Right lobe of liver (tissue), 6 donors: ENCODE measurements around the gene PREX1. TPM values are rescaled to one million over a fixed set of nuclear protein-coding genes. Genes with fewer than 3 reads are reported as not detected.
"Not testable (repeated sequence)": the region's sequence is repeated elsewhere in the genome, so short reads cannot be mapped to it uniquely, and the experiment has no call there.

Source experiments
- ATAC-seq, 4 donors: fragments of 200-7000 bp; cut with Tn5 transposase; one replicate each; pipeline ENCODE4 v1.9.1; 2020; ENCODE audit warnings: mild to moderate bottlenecking in 4 of 4, moderate library complexity in 4 of 4
- DNase-seq, 3 donors: peaks; one replicate each; pipeline ENCODE4 v3.0.0-alpha.2; 2020
- H3K27ac ChIP-seq, 3 donors: fragments of 200-600 bp; one replicate each; pipeline ENCODE4 v1.8.0; 2022
- H3K27me3 ChIP-seq, 2 donors: fragments of 200-600 bp; one replicate each; pipeline ENCODE4 v1.8.0; 2022
- H3K36me3 ChIP-seq, 4 donors: fragments of 200-600 bp; sonication (generic) in 1 of 4; one replicate each; pipeline versions ENCODE4 v1.5.1 to v1.8.0; 2017 to 2022; ENCODE audit warnings: control low read depth in 1 of 4
- H3K4me1 ChIP-seq, 4 donors: fragments of 200-600 bp; sonication (generic) in 1 of 4; one replicate each; pipeline versions ENCODE4 v1.5.1 to v1.8.0; 2017 to 2022; ENCODE audit warnings: control low read depth in 1 of 4
- H3K4me3 ChIP-seq, 3 donors: fragments of 200-600 bp; one replicate each; pipeline ENCODE4 v1.8.0; 2022
- H3K9me3 ChIP-seq, 4 donors: fragments of 200-600 bp; sonication (generic) in 1 of 4; one replicate each; pipeline versions ENCODE4 v1.5.1 to v1.8.0; 2017 to 2022; ENCODE audit warnings: control low read depth in 1 of 4
- CTCF ChIP-seq, 4 donors: fragments of 200-600 bp in 3 of 4; fragments of 450-650 bp in 1 of 4; IDR thresholded peaks; one replicate each; pipeline versions ENCODE4 v1.5.1 to v1.8.0; 2016 to 2022; ENCODE audit warnings: antibody characterized with exemption in 4 of 4, mild to moderate bottlenecking in 2 of 4
- POLR2A ChIP-seq: fragments of 450-650 bp; IDR thresholded peaks from one replicate; pipeline ENCODE4 v1.6.1; 2017; ENCODE audit warnings: antibody characterized with exemption, mild to moderate bottlenecking
- WGBS: methylation state at CpG from one replicate; pipeline ENCODE4 v1.1.6; 2018; ENCODE audit warnings: low coverage, low lambda C conversion rate; ENCODE audit not compliant: insufficient coverage; ENCODE audit errors: missing lambda C conversion rate; 5-methylcytosine and 5-hydroxymethylcytosine counted together
- intact Hi-C, 2 donors: fragments of 100-400 bp; cut with DNase I; formaldehyde crosslinking; loops; one replicate each; pipeline versions ENCODE4 v1.11.2 to v1.14.1; 2022
- total RNA-seq, 6 experiments: library from RNA; depleted of rRNA in 2 of 6; stranded (reverse); fragments of >200 nt in 2 of 6; fragmentation: NEBNext Ultra II Directional in 3 of 6; extraction: Animal tissue kit (Norgen Biotek cat#: 25700) in 3 of 6; gene quantifications; one replicate each; pipeline versions ENCODE4 v1.1.0 to v1.2.4, GENCODE V29; 2016 to 2023
- donor health status: DM: no; HTN: yes; CAD: no.
- donor health status: DM: no; HTN: no; CAD: no.
- donor health status: DM: no; HTN: no; CAD: no.
- donor health status: DM: no; HTN: yes; CAD: no.
- donor health status: DM: no; HTN: yes; CAD: no.

Gene PREX1
- total RNA-seq, 6 experiments from 2014 or later, result 4.4 to 11.1 (median 8.7) TPM

DNA sequence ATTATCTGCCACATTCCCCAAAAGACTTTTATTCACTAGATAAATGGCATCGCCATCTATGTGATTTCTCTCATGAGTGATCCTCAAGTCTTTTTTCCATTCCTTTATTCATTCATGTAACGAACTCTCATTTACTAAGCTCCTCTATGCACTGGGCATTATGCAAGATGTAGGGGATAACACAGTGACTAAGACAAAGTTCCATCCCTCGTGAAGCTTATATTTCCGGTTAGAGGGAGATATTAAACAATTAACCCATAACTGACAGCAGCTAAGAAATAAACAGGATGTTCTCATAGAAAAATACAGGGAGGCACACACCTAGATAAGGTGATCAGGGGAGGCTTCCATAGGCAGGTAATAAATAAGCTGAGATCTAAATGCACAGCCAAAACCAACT, 17.2 kb upstream of the PREX1 start:
- H3K27ac ChIP-seq, result no peak overlapping the region
- no peak for ATAC-seq
- H3K27me3 ChIP-seq, result no peaks in the 10 kb centered on the region
- no peaks in the 10 kb centered on the region for H3K9me3 ChIP-seq
- WGBS, result 46% methylated on average over 4 of the region's 4 CpGs
- peaks cover 0 to 5% (median 0%) of the 10 kb centered on the region in 4 donors for H3K4me1 ChIP-seq
- intact Hi-C loops, result no loop called here
- DNase-seq, result no peak
- H3K4me3 ChIP-seq, result no peak overlapping the region
- no peaks in the 10 kb centered on the region for H3K36me3 ChIP-seq
- TF ChIP-seq POLR2A (no peak), CTCF (IDR thresholded peaks at IDR 0.05) (no peak)

DNA sequence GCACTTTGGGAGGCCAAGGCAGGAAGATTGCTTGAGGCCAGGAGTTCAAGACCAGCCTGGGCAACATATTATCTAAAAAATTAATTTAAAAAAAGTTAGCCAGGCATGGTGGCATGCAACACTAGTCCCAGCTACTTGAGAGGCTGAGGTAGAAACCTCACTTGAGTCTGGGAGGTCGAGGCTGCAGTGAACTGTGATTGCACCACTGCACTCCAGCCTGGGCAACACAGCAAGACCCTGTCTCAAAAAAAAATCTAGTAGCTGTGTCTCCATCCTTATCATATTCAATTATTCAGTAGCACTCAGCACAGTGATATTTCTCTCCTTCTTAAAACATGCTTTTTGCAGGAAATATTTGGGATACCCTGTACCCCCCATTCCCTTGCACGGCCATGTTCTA, 16.1 kb upstream of the PREX1 start:
- H3K4me3 ChIP-seq, intact Hi-C loops, ATAC-seq, H3K9me3 ChIP-seq, H3K4me1 ChIP-seq, H3K27me3 ChIP-seq, DNase-seq, H3K36me3 ChIP-seq, H3K27ac ChIP-seq: not testable (repeated sequence)
- 83% methylated on average over 2 of the region's 2 CpGs for WGBS

- no peak for DNase-seq
- intact Hi-C loops, result no loop called here
- TF ChIP-seq CTCF (IDR thresholded peaks at IDR 0.05) (no peak), POLR2A (no peak)
These were observed 15.4 kb upstream of the PREX1 start for GRCh38 chr20:48843057-48843806.

GRCh38 chr20:48841875-48842529, 14.2 kb upstream of the PREX1 start:
- no peak overlapping the region for H3K4me3 ChIP-seq
- no peaks in the 10 kb centered on the region for H3K9me3 ChIP-seq
- no peak for TF ChIP-seq POLR2A
- no peaks in the 10 kb centered on the region for H3K36me3 ChIP-seq
- no peaks in the 10 kb centered on the region for H3K4me1 ChIP-seq
- WGBS, result 62% methylated on average over 4 of the region's 4 CpGs
- H3K27ac ChIP-seq, result no peak overlapping the region
- intact Hi-C loops, result no loop called here
- DNase-seq (no peak), ATAC-seq (no peak)
- no peaks in the 10 kb centered on the region for H3K27me3 ChIP-seq

More at GRCh38 chr20:48843057-48843806, 15.4 kb upstream of the PREX1 start:
- WGBS, result 81% methylated on average over 6 of the region's 6 CpGs
- Histone ChIP-seq H3K4me1 (no peaks in the 10 kb centered on the region), H3K27me3 (no peaks in the 10 kb centered on the region), H3K9me3 (no peaks in the 10 kb centered on the region), H3K36me3 (no peaks in the 10 kb centered on the region), H3K27ac (no peak overlapping the region), H3K4me3 (no peak overlapping the region)
- no peak for ATAC-seq

GRCh38 chr20:48841196-48841874, 13.5 kb upstream of the PREX1 start:
- 85% methylated on average over 7 of the region's 7 CpGs for WGBS

More at GRCh38 chr20:48841196-48841874, 13.5 kb upstream of the PREX1 start:
- H3K27me3 ChIP-seq, result no peaks in the 10 kb centered on the region
- no peaks in the 10 kb centered on the region for H3K36me3 ChIP-seq
- H3K9me3 ChIP-seq, result no peaks in the 10 kb centered on the region
- no peak for TF ChIP-seq CTCF (IDR thresholded peaks at IDR 0.05)
- TF ChIP-seq POLR2A, result no peak
- DNase-seq (no peak), ATAC-seq (no peak)
- H3K27ac ChIP-seq, result no peak overlapping the region
- intact Hi-C loops, result no loop called here
- H3K4me3 ChIP-seq, result no peak overlapping the region
- no peaks in the 10 kb centered on the region for H3K4me1 ChIP-seq
